EL (cell line): ENCODE results near the gene SMIM10L1.

Source experiments
- DNase-seq: peaks from one replicate; pipeline ENCODE4 v3.0.0-alpha.2; 2016

Gene SMIM10L1

GRCh38 chr12:11202811-11203210 lies 31.8 kb downstream of the SMIM10L1 start:
- DNase-seq: peak; percentile 1

- DNase-seq: no peak
Observed at GRCh38 chr12:11204173-11204572, 33.2 kb downstream of the SMIM10L1 start.

GRCh38 chr12:11209113-11209512 lies 38.1 kb downstream of the SMIM10L1 start:
- DNase-seq: no peak
